ENCODE data around the gene NUP210L. TPM values are rescaled to one million over a fixed set of nuclear protein-coding genes. Genes with fewer than 3 reads are reported as not detected.
A peak's percentile ranks its signal among the peaks of the same experiment; 100 is the strongest.

NUP210L gene
- total RNA-seq, 1 donor from 2014 or later: not detected

DNA sequence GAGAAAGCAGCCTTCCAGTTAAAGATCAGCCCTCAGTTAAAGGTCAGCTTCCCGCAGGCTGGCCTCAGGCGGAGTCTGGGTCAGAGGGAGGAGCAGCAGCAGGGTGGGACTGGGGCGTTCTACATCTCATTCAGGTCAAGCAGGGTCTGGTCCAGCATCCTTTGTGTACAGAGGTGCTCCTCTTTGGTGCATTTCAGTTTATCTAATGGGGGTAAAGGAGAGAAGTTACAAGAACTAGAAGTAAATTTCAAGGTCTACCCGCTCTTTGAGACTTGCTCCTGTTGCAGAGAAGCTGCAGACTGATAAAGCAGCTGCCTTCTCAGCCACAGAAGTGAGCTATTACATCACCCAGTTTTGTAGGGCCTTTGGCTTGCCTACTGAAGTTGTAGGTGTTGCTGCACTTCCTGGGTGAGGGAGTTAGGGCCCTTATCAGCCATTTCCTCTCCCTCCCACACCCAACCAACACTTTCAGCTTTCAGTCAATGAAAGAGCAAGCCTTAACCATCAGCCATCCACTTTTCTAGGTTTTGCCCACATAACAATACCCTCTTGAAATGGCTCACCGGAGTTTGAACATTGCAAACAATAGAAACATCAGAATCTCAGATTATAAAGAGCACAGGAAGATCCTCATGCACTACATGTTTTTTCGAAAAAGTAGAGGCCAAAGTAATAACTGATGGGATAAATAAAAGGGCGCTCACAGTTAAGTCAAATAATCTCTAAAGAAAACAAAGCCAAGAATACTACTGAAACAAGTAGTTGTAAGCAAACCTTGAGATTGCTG lies 2.8 kb upstream of the NUP210L start:
- peaks cover 37% of the 10 kb centered on the region for H3K79me2 ChIP-seq (ENCODE audit: insufficient read depth, low read length)
- no peak overlapping the region for H3K9ac ChIP-seq (ENCODE audit: low read length)
- no peak overlapping the region for H3K4me2 ChIP-seq (ENCODE audit: low read length)
- no peak overlapping the region for H3K4me3 ChIP-seq (ENCODE audit: insufficient read depth, low read depth, low read length)
- TF ChIP-seq EZH2 (IDR thresholded peaks at IDR 0.05; ENCODE audit: insufficient read depth, low read length): no peak
- TF ChIP-seq, protein P1, sequence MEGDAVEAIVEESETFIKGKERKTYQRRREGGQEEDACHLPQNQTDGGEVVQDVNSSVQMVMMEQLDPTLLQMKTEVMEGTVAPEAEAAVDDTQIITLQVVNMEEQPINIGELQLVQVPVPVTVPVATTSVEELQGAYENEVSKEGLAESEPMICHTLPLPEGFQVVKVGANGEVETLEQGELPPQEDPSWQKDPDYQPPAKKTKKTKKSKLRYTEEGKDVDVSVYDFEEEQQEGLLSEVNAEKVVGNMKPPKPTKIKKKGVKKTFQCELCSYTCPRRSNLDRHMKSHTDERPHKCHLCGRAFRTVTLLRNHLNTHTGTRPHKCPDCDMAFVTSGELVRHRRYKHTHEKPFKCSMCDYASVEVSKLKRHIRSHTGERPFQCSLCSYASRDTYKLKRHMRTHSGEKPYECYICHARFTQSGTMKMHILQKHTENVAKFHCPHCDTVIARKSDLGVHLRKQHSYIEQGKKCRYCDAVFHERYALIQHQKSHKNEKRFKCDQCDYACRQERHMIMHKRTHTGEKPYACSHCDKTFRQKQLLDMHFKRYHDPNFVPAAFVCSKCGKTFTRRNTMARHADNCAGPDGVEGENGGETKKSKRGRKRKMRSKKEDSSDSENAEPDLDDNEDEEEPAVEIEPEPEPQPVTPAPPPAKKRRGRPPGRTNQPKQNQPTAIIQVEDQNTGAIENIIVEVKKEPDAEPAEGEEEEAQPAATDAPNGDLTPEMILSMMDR (IDR thresholded peaks at IDR 0.05; ENCODE audit: insufficient read depth, low read depth, low read length): no peak
- Mint-ChIP-seq H3K36me3 (ENCODE audit: low read depth, unreplicated experiment) (peaks cover 31% of the 10 kb centered on the region), H3K4me3 (ENCODE audit: unreplicated experiment) (peak overlapping the region; percentile 15), H3K4me1 (ENCODE audit: low read depth, unreplicated experiment) (peaks cover 40% of the 10 kb centered on the region), H3K27ac (ENCODE audit: unreplicated experiment) (peak overlapping the region; percentile 41), H3K9me3 (ENCODE audit: unreplicated experiment) (no peaks in the 10 kb centered on the region), H3K27me3 (ENCODE audit: low read depth, unreplicated experiment) (no peaks in the 10 kb centered on the region)
- H3K27me3 ChIP-seq (ENCODE audit: insufficient read depth, low read length): no peaks in the 10 kb centered on the region
- peaks cover 6% of the 10 kb centered on the region for H3K4me1 ChIP-seq (ENCODE audit: insufficient read depth, low read length)
- H2AFZ ChIP-seq (ENCODE audit: low read depth, low read length): no peak overlapping the region
- H4K20me1 ChIP-seq (ENCODE audit: insufficient read depth, low read length): peaks cover 75% of the 10 kb centered on the region
- peaks cover 55% of the 10 kb centered on the region for H3K36me3 ChIP-seq (ENCODE audit: insufficient read depth, low read length)
- FAIRE-seq (no peak), DNase-seq (ENCODE audit: low read depth) (peak; percentile 66)
- no peak overlapping the region for H3K27ac ChIP-seq (ENCODE audit: low read depth, low read length)
- no peaks in the 10 kb centered on the region for H3K9me3 ChIP-seq (ENCODE audit: insufficient read depth, low read depth, low read length)

DNA sequence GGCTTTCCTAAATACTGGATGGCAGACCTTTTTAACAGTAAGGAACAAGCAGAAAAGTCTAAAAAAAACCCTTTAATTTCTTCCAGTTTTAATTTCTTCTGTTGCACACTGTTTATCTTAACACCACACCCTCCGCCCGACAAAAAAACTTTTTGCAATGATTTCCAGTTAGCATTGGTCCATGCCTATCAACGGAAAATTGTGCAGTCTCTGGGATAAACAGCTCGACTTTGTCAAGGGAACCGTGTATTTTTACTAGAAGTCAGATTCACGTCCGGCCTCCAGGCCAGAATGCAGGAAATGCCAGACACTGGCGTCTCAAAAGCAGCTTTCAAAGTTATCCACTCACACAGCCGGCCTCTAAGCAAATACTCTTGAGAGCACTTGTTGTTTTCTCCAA lies 378 bp upstream of the NUP210L start:
- H3K4me1 Mint-ChIP-seq (ENCODE audit: low read depth, unreplicated experiment): peaks cover 42% of the 10 kb centered on the region
- H3K27me3 Mint-ChIP-seq (ENCODE audit: low read depth, unreplicated experiment): no peaks in the 10 kb centered on the region
- H3K27ac Mint-ChIP-seq (ENCODE audit: unreplicated experiment): no peak overlapping the region
- FAIRE-seq (no peak), DNase-seq (ENCODE audit: low read depth) (no peak)
- Histone ChIP-seq H3K27me3 (ENCODE audit: insufficient read depth, low read length) (no peaks in the 10 kb centered on the region), H3K79me2 (ENCODE audit: insufficient read depth, low read length) (peaks cover 23% of the 10 kb centered on the region), H3K9me3 (ENCODE audit: insufficient read depth, low read depth, low read length) (no peaks in the 10 kb centered on the region), H4K20me1 (ENCODE audit: insufficient read depth, low read length) (peaks cover 52% of the 10 kb centered on the region), H3K4me2 (ENCODE audit: low read length) (no peak overlapping the region), H3K4me3 (ENCODE audit: insufficient read depth, low read depth, low read length) (no peak overlapping the region), H3K27ac (ENCODE audit: low read depth, low read length) (no peak overlapping the region), H3K4me1 (ENCODE audit: insufficient read depth, low read length) (peaks cover 6% of the 10 kb centered on the region), H3K9ac (ENCODE audit: low read length) (no peak overlapping the region), H2AFZ (ENCODE audit: low read depth, low read length) (no peak overlapping the region), H3K36me3 (ENCODE audit: insufficient read depth, low read length) (peaks cover 35% of the 10 kb centered on the region)
- no peak for TF ChIP-seq EZH2 (IDR thresholded peaks at IDR 0.05; ENCODE audit: insufficient read depth, low read length)
- TF ChIP-seq, protein P1 (IDR thresholded peaks at IDR 0.05; ENCODE audit: insufficient read depth, low read depth, low read length): no peak
- peaks cover 28% of the 10 kb centered on the region for H3K36me3 Mint-ChIP-seq (ENCODE audit: low read depth, unreplicated experiment)
- H3K4me3 Mint-ChIP-seq (ENCODE audit: unreplicated experiment): no peak overlapping the region
- H3K9me3 Mint-ChIP-seq (ENCODE audit: unreplicated experiment): no peaks in the 10 kb centered on the region

DNA sequence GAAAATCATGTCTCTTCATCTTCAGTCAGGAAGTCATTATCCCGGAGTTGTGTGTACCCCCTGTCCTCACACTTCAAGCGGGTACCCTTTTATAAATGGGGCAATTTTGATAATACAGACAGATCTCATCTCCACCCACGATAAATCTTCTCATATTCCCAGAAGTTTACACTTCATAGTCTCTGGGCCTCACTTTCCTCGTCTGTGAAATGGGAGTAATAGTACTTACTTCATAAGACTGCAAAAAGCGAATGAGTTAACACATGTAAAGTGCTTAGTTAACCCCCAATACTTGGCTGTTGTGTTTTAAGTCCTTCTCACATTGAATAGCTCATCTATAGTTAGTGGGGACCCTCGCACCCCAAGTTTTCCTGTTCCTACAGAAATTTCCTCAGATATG lies 820 bp downstream of the NUP210L start:
- H3K9ac ChIP-seq (ENCODE audit: low read length): no peak overlapping the region
- peaks cover 11% of the 10 kb centered on the region for H3K79me2 ChIP-seq (ENCODE audit: insufficient read depth, low read length)
- H3K9me3 ChIP-seq (ENCODE audit: insufficient read depth, low read depth, low read length): no peaks in the 10 kb centered on the region
- H3K27me3 ChIP-seq (ENCODE audit: insufficient read depth, low read length): no peaks in the 10 kb centered on the region
- H3K9me3 Mint-ChIP-seq (ENCODE audit: unreplicated experiment): no peaks in the 10 kb centered on the region
- DNase-seq (ENCODE audit: low read depth) (no peak), FAIRE-seq (no peak)
- H3K36me3 ChIP-seq (ENCODE audit: insufficient read depth, low read length): peaks cover 23% of the 10 kb centered on the region
- H3K4me1 ChIP-seq (ENCODE audit: insufficient read depth, low read length): peaks cover 6% of the 10 kb centered on the region
- H3K27me3 Mint-ChIP-seq (ENCODE audit: low read depth, unreplicated experiment): no peaks in the 10 kb centered on the region
- peaks cover 40% of the 10 kb centered on the region for H3K4me1 Mint-ChIP-seq (ENCODE audit: low read depth, unreplicated experiment)
- peak overlapping the region; percentile 85 for H3K27ac Mint-ChIP-seq (ENCODE audit: unreplicated experiment)
- no peak overlapping the region for H3K4me3 Mint-ChIP-seq (ENCODE audit: unreplicated experiment)
- H4K20me1 ChIP-seq (ENCODE audit: insufficient read depth, low read length): peaks cover 40% of the 10 kb centered on the region
- H2AFZ ChIP-seq (ENCODE audit: low read depth, low read length): no peak overlapping the region
- H3K4me3 ChIP-seq (ENCODE audit: insufficient read depth, low read depth, low read length): no peak overlapping the region
- peaks cover 21% of the 10 kb centered on the region for H3K36me3 Mint-ChIP-seq (ENCODE audit: low read depth, unreplicated experiment)
- TF ChIP-seq, protein P1 (IDR thresholded peaks at IDR 0.05; ENCODE audit: insufficient read depth, low read depth, low read length): no peak
- no peak for TF ChIP-seq EZH2 (IDR thresholded peaks at IDR 0.05; ENCODE audit: insufficient read depth, low read length)
- H3K4me2 ChIP-seq (ENCODE audit: low read length): no peak overlapping the region
- H3K27ac ChIP-seq (ENCODE audit: low read depth, low read length): no peak overlapping the region
